Panc1 (cell line): ENCODE data around the gene TBC1D22A. TPM values are rescaled to one million over a fixed set of nuclear protein-coding genes. Genes with fewer than 3 reads are reported as not detected.

Experiments used
- ATAC-seq: fragments of 200-7000 bp; cut with Tn5 transposase; 2 replicates; pipeline ENCODE4 v1.9.1; 2020; ENCODE audit warnings: mild to moderate bottlenecking, moderate library complexity
- BruUV-seq: library from RNA; stranded (reverse); fragments of 400-500 nt; replicated peaks from 2 replicates; lab custom pipeline; 2021; lab: Mats Ljungman, UMichigan
- CTCF ChIA-PET: fragments of 300-600 bp; sonication (Branson Sonifier 250); formaldehyde crosslinking; loops from one replicate; lab custom pipeline; 2022; ENCODE audit warnings: antibody characterized with exemption; lab: Charles Lee
- POLR2A ChIA-PET: fragments of 300-600 bp; sonication (Branson Sonifier 250); formaldehyde crosslinking; loops from one replicate; lab custom pipeline; 2022; ENCODE audit warnings: antibody characterized with exemption; lab: Charles Lee
- DNase-seq: peaks from one replicate; pipeline ENCODE4 v3.0.0-alpha.2; 2010; ENCODE audit warnings: low read depth, low spot score
- H3K27ac ChIP-seq: 2 replicates; pipeline ENCODE4 v1.5.1; 2011; ENCODE audit warnings: mild to moderate bottlenecking, low read length, inconsistent platforms
- H3K27me3 ChIP-seq: fragments of 200-500 bp; sonication (Bioruptor generic); 2 replicates; pipeline ENCODE4 v1.6.0; 2014; ENCODE audit warnings: low read length, inconsistent platforms; ENCODE audit not compliant: control insufficient read depth, insufficient read depth
- H3K36me3 ChIP-seq: fragments of 200-500 bp; sonication (Bioruptor generic); 2 replicates; pipeline ENCODE4 v1.5.1; 2014; ENCODE audit warnings: inconsistent platforms, mild to moderate bottlenecking, low read length, moderate library complexity; ENCODE audit not compliant: control insufficient read depth, insufficient read depth
- H3K4me1 ChIP-seq: 2 replicates; pipeline ENCODE4 v1.5.1; 2011; ENCODE audit warnings: inconsistent platforms, mild to moderate bottlenecking, low read length, moderate library complexity; ENCODE audit not compliant: control insufficient read depth, insufficient read depth
- H3K4me3 ChIP-seq, 2 experiments: 2 replicates each; pipeline ENCODE4 v1.5.1; 2011 to 2012; ENCODE audit warnings: low read depth in 2 of 2, low read length in 2 of 2, mild to moderate bottlenecking in 2 of 2, inconsistent platforms in 1 of 2, moderate library complexity in 1 of 2
- H3K9me3 ChIP-seq: fragments of 200-500 bp; sonication (Bioruptor generic); 2 replicates; pipeline ENCODE4 v1.5.1; 2014; ENCODE audit warnings: low read depth, mild to moderate bottlenecking, inconsistent platforms, low read length, moderate library complexity; ENCODE audit not compliant: control insufficient read depth, insufficient read depth
- POLR2AphosphoS5 ChIP-seq: IDR thresholded peaks from 2 replicates; pipeline ENCODE4 v1.6.1; 2012; ENCODE audit warnings: mild to moderate bottlenecking, low read depth, low read length, moderate library complexity
- SIN3A ChIP-seq: IDR thresholded peaks from 2 replicates; pipeline ENCODE4 v1.6.1; 2012; ENCODE audit warnings: low read depth, mild to moderate bottlenecking, low read length, moderate library complexity, borderline replicate concordance; ENCODE audit not compliant: insufficient read depth
- TCF7L2 ChIP-seq: IDR thresholded peaks from 2 replicates; pipeline ENCODE4 v1.6.1; 2011; ENCODE audit warnings: mild to moderate bottlenecking, low read depth, low read length, inconsistent platforms
- in situ Hi-C: cut with HindIII; loops from 2 replicates; pipeline ENCODE4 v1.10.0; 2016; ENCODE audit warnings: low sequenced_read_pairs, low pct_unique_long_range_greater_than_20kb
- intact Hi-C: fragments of 100-400 bp; cut with micrococcal nuclease; formaldehyde crosslinking; loops from one replicate; pipeline ENCODE4 v1.10.0; 2022; ENCODE audit not compliant: unreplicated experiment
- total RNA-seq: library from RNA; stranded (reverse); gene quantifications from one replicate; pipeline ENCODE4 v1.2.1, GENCODE V29; 2021; ENCODE audit not compliant: unreplicated experiment
- TF ChIP-seq, protein P1 (sequence below), 2 experiments: IDR thresholded peaks; 2 replicates each; pipeline ENCODE4 v1.6.1; 2011 to 2012; ENCODE audit warnings: low read depth in 2 of 2, control low read depth in 1 of 2, low read length in 1 of 2, mild to moderate bottlenecking in 1 of 2, moderate library complexity in 1 of 2; ENCODE audit not compliant: insufficient read depth in 1 of 2
- TF ChIP-seq, protein P2 (sequence below): fragments of 450-650 bp; IDR thresholded peaks from 2 replicates; pipeline ENCODE4 v1.5.1; 2017; ENCODE audit warnings: mild to moderate bottlenecking

TBC1D22A gene
- total RNA-seq, 1 experiment from 2014 or later = 28.7 TPM

DNA sequence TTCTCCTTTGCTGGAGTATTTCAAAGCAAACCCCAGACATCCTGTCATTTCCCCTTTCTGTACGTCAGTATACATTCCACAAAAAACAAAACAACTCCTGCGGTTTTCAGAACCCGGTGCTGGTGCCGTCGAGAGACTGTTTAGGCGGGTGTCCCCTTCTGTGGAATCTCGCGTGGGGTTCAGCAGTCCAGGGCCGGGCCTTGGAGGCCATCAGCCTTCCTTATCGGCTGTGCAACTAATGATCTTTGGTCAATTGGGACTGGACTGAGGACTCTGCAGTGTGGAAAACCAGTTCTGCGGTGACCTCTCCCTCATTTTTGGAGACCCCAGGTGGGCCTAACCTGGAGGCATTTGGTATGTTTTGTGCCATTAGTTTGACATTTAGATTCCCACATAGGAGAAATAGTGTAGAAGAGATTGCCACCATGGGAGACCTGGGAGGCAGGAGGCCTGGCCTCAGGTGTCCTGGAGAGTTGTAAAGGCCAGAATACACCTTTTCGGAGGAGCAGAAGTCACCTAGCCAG lies 84.4 kb downstream of the TBC1D22A start:
- Histone ChIP-seq H3K36me3 (no peaks in the 10 kb centered on the region), H3K27ac (no peak overlapping the region), H3K4me1 (no peaks in the 10 kb centered on the region), H3K9me3 (no peaks in the 10 kb centered on the region), H3K4me3 (no peak overlapping the region), H3K27me3 (no peaks in the 10 kb centered on the region)
- ChIA-PET CTCF (no interaction called here), POLR2A (no interaction called here)
- TF ChIP-seq, protein P1, sequence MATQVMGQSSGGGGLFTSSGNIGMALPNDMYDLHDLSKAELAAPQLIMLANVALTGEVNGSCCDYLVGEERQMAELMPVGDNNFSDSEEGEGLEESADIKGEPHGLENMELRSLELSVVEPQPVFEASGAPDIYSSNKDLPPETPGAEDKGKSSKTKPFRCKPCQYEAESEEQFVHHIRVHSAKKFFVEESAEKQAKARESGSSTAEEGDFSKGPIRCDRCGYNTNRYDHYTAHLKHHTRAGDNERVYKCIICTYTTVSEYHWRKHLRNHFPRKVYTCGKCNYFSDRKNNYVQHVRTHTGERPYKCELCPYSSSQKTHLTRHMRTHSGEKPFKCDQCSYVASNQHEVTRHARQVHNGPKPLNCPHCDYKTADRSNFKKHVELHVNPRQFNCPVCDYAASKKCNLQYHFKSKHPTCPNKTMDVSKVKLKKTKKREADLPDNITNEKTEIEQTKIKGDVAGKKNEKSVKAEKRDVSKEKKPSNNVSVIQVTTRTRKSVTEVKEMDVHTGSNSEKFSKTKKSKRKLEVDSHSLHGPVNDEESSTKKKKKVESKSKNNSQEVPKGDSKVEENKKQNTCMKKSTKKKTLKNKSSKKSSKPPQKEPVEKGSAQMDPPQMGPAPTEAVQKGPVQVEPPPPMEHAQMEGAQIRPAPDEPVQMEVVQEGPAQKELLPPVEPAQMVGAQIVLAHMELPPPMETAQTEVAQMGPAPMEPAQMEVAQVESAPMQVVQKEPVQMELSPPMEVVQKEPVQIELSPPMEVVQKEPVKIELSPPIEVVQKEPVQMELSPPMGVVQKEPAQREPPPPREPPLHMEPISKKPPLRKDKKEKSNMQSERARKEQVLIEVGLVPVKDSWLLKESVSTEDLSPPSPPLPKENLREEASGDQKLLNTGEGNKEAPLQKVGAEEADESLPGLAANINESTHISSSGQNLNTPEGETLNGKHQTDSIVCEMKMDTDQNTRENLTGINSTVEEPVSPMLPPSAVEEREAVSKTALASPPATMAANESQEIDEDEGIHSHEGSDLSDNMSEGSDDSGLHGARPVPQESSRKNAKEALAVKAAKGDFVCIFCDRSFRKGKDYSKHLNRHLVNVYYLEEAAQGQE (IDR thresholded peaks at IDR 0.05; ENCODE audit: insufficient read depth in 1 of 2, low read depth in 2 of 2, low read length in 1 of 2) = no peak
- TF ChIP-seq TCF7L2 (no peak), SIN3A (no peak), POLR2AphosphoS5 (no peak)
- TF ChIP-seq, protein P2, sequence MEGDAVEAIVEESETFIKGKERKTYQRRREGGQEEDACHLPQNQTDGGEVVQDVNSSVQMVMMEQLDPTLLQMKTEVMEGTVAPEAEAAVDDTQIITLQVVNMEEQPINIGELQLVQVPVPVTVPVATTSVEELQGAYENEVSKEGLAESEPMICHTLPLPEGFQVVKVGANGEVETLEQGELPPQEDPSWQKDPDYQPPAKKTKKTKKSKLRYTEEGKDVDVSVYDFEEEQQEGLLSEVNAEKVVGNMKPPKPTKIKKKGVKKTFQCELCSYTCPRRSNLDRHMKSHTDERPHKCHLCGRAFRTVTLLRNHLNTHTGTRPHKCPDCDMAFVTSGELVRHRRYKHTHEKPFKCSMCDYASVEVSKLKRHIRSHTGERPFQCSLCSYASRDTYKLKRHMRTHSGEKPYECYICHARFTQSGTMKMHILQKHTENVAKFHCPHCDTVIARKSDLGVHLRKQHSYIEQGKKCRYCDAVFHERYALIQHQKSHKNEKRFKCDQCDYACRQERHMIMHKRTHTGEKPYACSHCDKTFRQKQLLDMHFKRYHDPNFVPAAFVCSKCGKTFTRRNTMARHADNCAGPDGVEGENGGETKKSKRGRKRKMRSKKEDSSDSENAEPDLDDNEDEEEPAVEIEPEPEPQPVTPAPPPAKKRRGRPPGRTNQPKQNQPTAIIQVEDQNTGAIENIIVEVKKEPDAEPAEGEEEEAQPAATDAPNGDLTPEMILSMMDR = no peak
- intact Hi-C loops (no loop called here), in situ Hi-C loops (no loop called here)
- DNase-seq = no peak
- BruUV-seq = no TSS peak
- ATAC-seq = no peak

DNA sequence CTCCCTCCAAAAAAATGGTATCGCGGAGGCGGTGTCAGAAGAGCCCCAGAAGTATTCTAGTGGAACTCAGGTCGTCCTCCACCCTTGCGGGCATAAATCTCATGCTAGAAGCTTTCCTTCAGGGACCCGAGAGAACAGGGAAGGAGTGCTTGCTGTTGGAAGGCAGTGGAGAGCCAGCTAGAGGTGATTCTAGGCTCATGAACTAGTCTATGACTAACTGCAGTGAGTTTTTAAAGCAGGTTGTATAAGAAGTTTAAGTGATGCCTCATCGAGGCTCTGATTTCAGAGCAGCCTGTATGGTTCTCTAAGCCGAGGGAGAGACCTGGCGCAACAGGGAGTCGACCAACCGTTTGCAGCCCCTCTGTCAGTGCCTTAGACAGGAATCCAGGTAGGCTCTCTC lies 85.7 kb downstream of the TBC1D22A start:
- no TSS peak for BruUV-seq
- in situ Hi-C loops = no loop called here
- no peak for TF ChIP-seq POLR2AphosphoS5
- TF ChIP-seq TCF7L2 = no peak
- TF ChIP-seq, protein P1 (IDR thresholded peaks at IDR 0.05; ENCODE audit: insufficient read depth in 1 of 2, low read depth in 2 of 2, low read length in 1 of 2) = no peak
- TF ChIP-seq SIN3A = no peak
- TF ChIP-seq, protein P2 = no peak
- Histone ChIP-seq H3K9me3 (no peaks in the 10 kb centered on the region), H3K36me3 (no peaks in the 10 kb centered on the region), H3K27ac (no peak overlapping the region), H3K27me3 (no peaks in the 10 kb centered on the region), H3K4me3 (no peak overlapping the region), H3K4me1 (no peaks in the 10 kb centered on the region)
- DNase-seq (no peak), ATAC-seq (no peak)
- POLR2A ChIA-PET = no interaction called here
- CTCF ChIA-PET = no interaction called here
- intact Hi-C loops = no loop called here
